ENCODE data around the gene MAD1L1.

The MAD1L1 gene

GRCh38 chr7:2186166-2186565, 46.6 kb downstream of the MAD1L1 start:
- no peak overlapping the region for H3K9ac ChIP-seq (ENCODE audit: low read depth, low read length)
- WGBS = 93% methylated on average over 4 of the region's 4 CpGs
- H3K27me3 ChIP-seq (ENCODE audit: insufficient read depth, low read length) = no peaks in the 10 kb centered on the region
- H3K9me3 ChIP-seq (ENCODE audit: insufficient read depth, low read depth, low read length) = peaks cover 9% of the 10 kb centered on the region; the same call in 1 of the 2 replicates
- H3K36me3 ChIP-seq (ENCODE audit: insufficient read depth, low read length) = peaks cover 35% of the 10 kb centered on the region; the same call in 1 of the 2 replicates
- no peak overlapping the region for H3K4me3 ChIP-seq (ENCODE audit: low read length)
- no peaks in the 10 kb centered on the region for H3K4me1 ChIP-seq (ENCODE audit: insufficient read depth, low read length)
- no peak overlapping the region for H3K27ac ChIP-seq (ENCODE audit: low read depth, low read length)

GRCh38 chr7:2185715-2186114, 47.0 kb downstream of the MAD1L1 start:
- Histone ChIP-seq H3K9me3 (ENCODE audit: insufficient read depth, low read depth, low read length) (peaks cover 9% of the 10 kb centered on the region; the same call in 1 of the 2 replicates), H3K4me1 (ENCODE audit: insufficient read depth, low read length) (no peaks in the 10 kb centered on the region), H3K27me3 (ENCODE audit: insufficient read depth, low read length) (no peaks in the 10 kb centered on the region), H3K27ac (ENCODE audit: low read depth, low read length) (no peak overlapping the region), H3K4me3 (ENCODE audit: low read length) (no peak overlapping the region), H3K9ac (ENCODE audit: low read depth, low read length) (no peak overlapping the region), H3K36me3 (ENCODE audit: insufficient read depth, low read length) (peaks cover 37% of the 10 kb centered on the region)
- WGBS = 98% methylated on average over 8 of the region's 8 CpGs

GRCh38 chr7:2182461-2182860, 50.3 kb downstream of the MAD1L1 start:
- Histone ChIP-seq H3K9me3 (ENCODE audit: insufficient read depth, low read depth, low read length) (no peaks in the 10 kb centered on the region), H3K36me3 (ENCODE audit: insufficient read depth, low read length) (peaks cover 24% of the 10 kb centered on the region), H3K4me3 (ENCODE audit: low read length) (no peak overlapping the region), H3K27ac (ENCODE audit: low read depth, low read length) (no peak overlapping the region), H3K9ac (ENCODE audit: low read depth, low read length) (no peak overlapping the region), H3K4me1 (ENCODE audit: insufficient read depth, low read length) (no peaks in the 10 kb centered on the region), H3K27me3 (ENCODE audit: insufficient read depth, low read length) (no peaks in the 10 kb centered on the region)
- WGBS = 95% methylated on average over 10 of the region's 10 CpGs

- Histone ChIP-seq H3K27me3 (ENCODE audit: insufficient read depth, low read length) (no peaks in the 10 kb centered on the region), H3K27ac (ENCODE audit: low read depth, low read length) (no peak overlapping the region), H3K4me1 (ENCODE audit: insufficient read depth, low read length) (no peaks in the 10 kb centered on the region), H3K9ac (ENCODE audit: low read depth, low read length) (no peak overlapping the region), H3K4me3 (ENCODE audit: low read length) (no peak overlapping the region), H3K36me3 (ENCODE audit: insufficient read depth, low read length) (peaks cover 26% of the 10 kb centered on the region), H3K9me3 (ENCODE audit: insufficient read depth, low read depth, low read length) (no peaks in the 10 kb centered on the region)
- 97% methylated on average over 9 of the region's 13 CpGs for WGBS
These were observed 51.5 kb downstream of the MAD1L1 start for GRCh38 chr7:2181077-2181854.

GRCh38 chr7:2180081-2180480, 52.7 kb downstream of the MAD1L1 start:
- 81% methylated on average over 8 of the region's 8 CpGs for WGBS

GRCh38 chr7:2175514-2175913, 57.2 kb downstream of the MAD1L1 start:
- WGBS = 93% methylated on average over 2 of the region's 2 CpGs
- Histone ChIP-seq H3K9me3 (ENCODE audit: insufficient read depth, low read depth, low read length) (no peaks in the 10 kb centered on the region), H3K4me3 (ENCODE audit: low read length) (no peak overlapping the region), H3K36me3 (ENCODE audit: insufficient read depth, low read length) (peaks cover 23% of the 10 kb centered on the region), H3K9ac (ENCODE audit: low read depth, low read length) (no peak overlapping the region), H3K27ac (ENCODE audit: low read depth, low read length) (no peak overlapping the region), H3K4me1 (ENCODE audit: insufficient read depth, low read length) (peaks cover 6% of the 10 kb centered on the region; the same call in 1 of the 2 replicates), H3K27me3 (ENCODE audit: insufficient read depth, low read length) (no peaks in the 10 kb centered on the region)

More at GRCh38 chr7:2180081-2180480, 52.7 kb downstream of the MAD1L1 start:
- H3K27ac ChIP-seq (ENCODE audit: low read depth, low read length) = no peak overlapping the region
- H3K27me3 ChIP-seq (ENCODE audit: insufficient read depth, low read length) = no peaks in the 10 kb centered on the region
- peaks cover 6% of the 10 kb centered on the region; the same call in 1 of the 2 replicates for H3K4me1 ChIP-seq (ENCODE audit: insufficient read depth, low read length)
- no peak overlapping the region for H3K4me3 ChIP-seq (ENCODE audit: low read length)
- peaks cover 18% of the 10 kb centered on the region for H3K36me3 ChIP-seq (ENCODE audit: insufficient read depth, low read length)
- H3K9ac ChIP-seq (ENCODE audit: low read depth, low read length) = no peak overlapping the region
- no peaks in the 10 kb centered on the region for H3K9me3 ChIP-seq (ENCODE audit: insufficient read depth, low read depth, low read length)

- Histone ChIP-seq H3K27me3 (ENCODE audit: insufficient read depth, low read length) (no peaks in the 10 kb centered on the region), H3K36me3 (ENCODE audit: insufficient read depth, low read length) (peaks cover 24% of the 10 kb centered on the region), H3K9ac (ENCODE audit: low read depth, low read length) (no peak overlapping the region), H3K4me1 (ENCODE audit: insufficient read depth, low read length) (peaks cover 6% of the 10 kb centered on the region; the same call in 1 of the 2 replicates), H3K27ac (ENCODE audit: low read depth, low read length) (no peak overlapping the region), H3K4me3 (ENCODE audit: low read length) (no peak overlapping the region), H3K9me3 (ENCODE audit: insufficient read depth, low read depth, low read length) (no peaks in the 10 kb centered on the region)
- 94% methylated on average over 15 of the region's 15 CpGs for WGBS
These were observed 57.7 kb downstream of the MAD1L1 start for GRCh38 chr7:2175091-2175490.

GRCh38 chr7:2173189-2173827, 59.4 kb downstream of the MAD1L1 start:
- Histone ChIP-seq H3K36me3 (ENCODE audit: insufficient read depth, low read length) (peaks cover 30% of the 10 kb centered on the region), H3K4me3 (ENCODE audit: low read length) (no peak overlapping the region), H3K9me3 (ENCODE audit: insufficient read depth, low read depth, low read length) (no peaks in the 10 kb centered on the region), H3K4me1 (ENCODE audit: insufficient read depth, low read length) (peaks cover 6% of the 10 kb centered on the region; the same call in 1 of the 2 replicates), H3K27me3 (ENCODE audit: insufficient read depth, low read length) (no peaks in the 10 kb centered on the region), H3K9ac (ENCODE audit: low read depth, low read length) (no peak overlapping the region), H3K27ac (ENCODE audit: low read depth, low read length) (no peak overlapping the region)
- 92% methylated on average over 15 of the region's 15 CpGs for WGBS

GRCh38 chr7:2172311-2173188, 60.2 kb downstream of the MAD1L1 start:
- H3K4me3 ChIP-seq (ENCODE audit: low read length) = no peak overlapping the region
- no peak overlapping the region for H3K9ac ChIP-seq (ENCODE audit: low read depth, low read length)
- H3K9me3 ChIP-seq (ENCODE audit: insufficient read depth, low read depth, low read length) = no peaks in the 10 kb centered on the region
- peaks cover 32% of the 10 kb centered on the region for H3K36me3 ChIP-seq (ENCODE audit: insufficient read depth, low read length)
- H3K4me1 ChIP-seq (ENCODE audit: insufficient read depth, low read length) = peaks cover 6% of the 10 kb centered on the region; the same call in 1 of the 2 replicates
- H3K27ac ChIP-seq (ENCODE audit: low read depth, low read length) = no peak overlapping the region
- 95% methylated on average over 39 of the region's 39 CpGs for WGBS
- no peaks in the 10 kb centered on the region for H3K27me3 ChIP-seq (ENCODE audit: insufficient read depth, low read length)

GRCh38 chr7:2171855-2172254, 60.9 kb downstream of the MAD1L1 start:
- Histone ChIP-seq H3K4me1 (ENCODE audit: insufficient read depth, low read length) (peaks cover 6% of the 10 kb centered on the region; the same call in 1 of the 2 replicates), H3K27ac (ENCODE audit: low read depth, low read length) (no peak overlapping the region)

More at GRCh38 chr7:2171855-2172254, 60.9 kb downstream of the MAD1L1 start:
- WGBS = 94% methylated on average over 6 of the region's 6 CpGs
- no peak overlapping the region for H3K9ac ChIP-seq (ENCODE audit: low read depth, low read length)
- no peaks in the 10 kb centered on the region for H3K27me3 ChIP-seq (ENCODE audit: insufficient read depth, low read length)
- no peaks in the 10 kb centered on the region for H3K9me3 ChIP-seq (ENCODE audit: insufficient read depth, low read depth, low read length)
- no peak overlapping the region for H3K4me3 ChIP-seq (ENCODE audit: low read length)
- H3K36me3 ChIP-seq (ENCODE audit: insufficient read depth, low read length) = peaks cover 25% of the 10 kb centered on the region

Measured in HUES64 (cell line).